IMR-90 (cell line): ENCODE results near the gene INSL3. TPM values are rescaled to one million over a fixed set of nuclear protein-coding genes. Genes with fewer than 3 reads are reported as not detected.

Source experiments
- ATAC-seq: fragments of 200-7000 bp; cut with Tn5 transposase; 2 replicates; pipeline ENCODE4 v1.9.1; 2020; ENCODE audit warnings: low read depth, mild to moderate bottlenecking, moderate library complexity
- BruUV-seq: library from RNA; stranded (reverse); fragments of 400-500 nt; replicated peaks from 2 replicates; lab custom pipeline; 2021; lab: Mats Ljungman, UMichigan
- CTCF ChIA-PET: fragments of 300-600 bp; formaldehyde crosslinking; extraction: SDS; loops from one replicate; lab custom pipeline; 2021; ENCODE audit warnings: antibody characterized with exemption; lab: Yijun Ruan, JAX
- POLR2A ChIA-PET: fragments of 300-600 bp; sonication (Branson Sonifier 250); formaldehyde crosslinking; loops from one replicate; lab custom pipeline; 2022; ENCODE audit warnings: antibody characterized with exemption; ENCODE audit not compliant: unreplicated experiment; lab: Charles Lee
- DNase-seq: peaks from one replicate; pipeline ENCODE4 v3.0.0; 2013
- H2AFZ ChIP-seq: replicated peaks from 2 replicates; pipeline ENCODE3; 2013; ENCODE audit warnings: low read length, mild to moderate bottlenecking; ENCODE audit not compliant: poor library complexity
- H2AK5ac ChIP-seq: 2 replicates; pipeline ENCODE4 v1.6.1; 2013; ENCODE audit warnings: low read depth, low read length, inconsistent platforms
- H2AK9ac ChIP-seq: replicated peaks from 2 replicates; pipeline ENCODE3; 2013; ENCODE audit warnings: mild to moderate bottlenecking, low read depth, low read length, moderate library complexity; ENCODE audit not compliant: poor library complexity
- H2BK120ac ChIP-seq: 2 replicates; pipeline ENCODE4 v1.6.1; 2013; ENCODE audit warnings: low read depth, low read length, inconsistent platforms
- H2BK15ac ChIP-seq: 3 replicates; pipeline ENCODE4 v1.6.1; 2013; ENCODE audit warnings: low read depth, low read length, inconsistent platforms
- H2BK20ac ChIP-seq: 2 replicates; pipeline ENCODE4 v1.6.1; 2013; ENCODE audit warnings: low read depth, mild to moderate bottlenecking, inconsistent platforms, low read length, moderate library complexity
- H2BK5ac ChIP-seq: 2 replicates; pipeline ENCODE4 v1.6.1; 2013; ENCODE audit warnings: mild to moderate bottlenecking, low read depth, low read length, inconsistent platforms; ENCODE audit not compliant: poor library complexity, severe bottlenecking
- H3K14ac ChIP-seq: replicated peaks from 2 replicates; pipeline ENCODE4 v1.6.1; 2013; ENCODE audit warnings: low read depth, low read length, inconsistent platforms
- H3K18ac ChIP-seq: 2 replicates; pipeline ENCODE4 v1.6.1; 2013; ENCODE audit warnings: low read depth, low read length, control low read depth
- H3K23ac ChIP-seq: 2 replicates; pipeline ENCODE4 v1.6.1; 2013; ENCODE audit warnings: low read depth, low read length, inconsistent platforms
- H3K27ac ChIP-seq: 2 replicates; pipeline ENCODE4 v1.5.1; 2013; ENCODE audit warnings: mild to moderate bottlenecking, control low read depth, low read length; ENCODE audit not compliant: insufficient read depth
- H3K27me3 ChIP-seq: 2 replicates; pipeline ENCODE4 v1.6.1; 2013; ENCODE audit warnings: low read length; ENCODE audit not compliant: control insufficient read depth, insufficient read depth
- H3K36me3 ChIP-seq: 2 replicates; pipeline ENCODE4 v1.6.1; 2013; ENCODE audit warnings: low read length, mixed read lengths; ENCODE audit not compliant: control insufficient read depth, insufficient read depth
- H3K4ac ChIP-seq: 2 replicates; pipeline ENCODE4 v1.6.1; 2013; ENCODE audit warnings: low read depth, low read length, inconsistent platforms
- H3K4me1 ChIP-seq: 2 replicates; pipeline ENCODE4 v1.6.1; 2013; ENCODE audit warnings: low read length, mixed read lengths; ENCODE audit not compliant: control insufficient read depth, insufficient read depth
- H3K4me2 ChIP-seq: 2 replicates; pipeline ENCODE4 v1.6.1; 2013; ENCODE audit warnings: low read depth, mild to moderate bottlenecking, control low read depth, low read length, moderate library complexity
- H3K4me3 ChIP-seq: 2 replicates; pipeline ENCODE4 v1.5.1; 2013; ENCODE audit warnings: low read depth, mild to moderate bottlenecking, control low read depth, low read length, moderate library complexity; ENCODE audit not compliant: insufficient read depth
- H3K56ac ChIP-seq: 2 replicates; pipeline ENCODE4 v1.6.1; 2013; ENCODE audit warnings: low read length, inconsistent platforms; ENCODE audit not compliant: insufficient read depth; ENCODE audit errors: extremely low read depth
- H3K79me1 ChIP-seq, 2 experiments: 2 replicates each; pipeline ENCODE4 v1.6.1; 2013; ENCODE audit warnings: low read length in 2 of 2, inconsistent platforms in 1 of 2, low read depth in 1 of 2
- H3K9ac ChIP-seq: 2 replicates; pipeline ENCODE4 v1.6.1; 2013; ENCODE audit warnings: low read depth, low read length, control low read depth
- H3K9me1 ChIP-seq: 2 replicates; pipeline ENCODE4 v1.6.1; 2013; ENCODE audit warnings: low read length, inconsistent platforms; ENCODE audit not compliant: insufficient read depth
- H3K9me3 ChIP-seq: 2 replicates; pipeline ENCODE4 v1.6.1; 2013; ENCODE audit warnings: low read length; ENCODE audit not compliant: control insufficient read depth, insufficient read depth
- H4K20me1 ChIP-seq: 2 replicates; pipeline ENCODE4 v1.6.1; 2013; ENCODE audit warnings: low read length, inconsistent platforms; ENCODE audit not compliant: insufficient read depth
- H4K5ac ChIP-seq: 2 replicates; pipeline ENCODE4 v1.6.1; 2013; ENCODE audit warnings: mild to moderate bottlenecking, low read depth, low read length, control low read depth
- H4K8ac ChIP-seq, 2 experiments: 2 replicates each; pipeline ENCODE4 v1.6.1; 2013; ENCODE audit warnings: low read depth in 2 of 2, low read length in 2 of 2, control low read depth in 1 of 2, inconsistent platforms in 1 of 2
- H4K91ac ChIP-seq: 2 replicates; pipeline ENCODE4 v1.6.1; 2013; ENCODE audit warnings: low read depth, low read length, inconsistent platforms; ENCODE audit not compliant: insufficient read depth
- BHLHE40 ChIP-seq: fragments of 150-350 bp; IDR thresholded peaks from 2 replicates; pipeline ENCODE4 v1.6.1; 2016; ENCODE audit warnings: mild to moderate bottlenecking, low read depth, low read length
- CEBPB ChIP-seq: IDR thresholded peaks from 2 replicates; pipeline ENCODE4 v1.6.1; 2012; ENCODE audit warnings: low read depth, low read length, improper control_type of control experiment
- CHD1 ChIP-seq: IDR thresholded peaks from 2 replicates; pipeline ENCODE4 v1.6.1; 2012; ENCODE audit warnings: low read depth, low read length, improper control_type of control experiment
- FOS ChIP-seq: fragments of 150-350 bp; IDR thresholded peaks from 2 replicates; pipeline ENCODE4 v1.6.1; 2016; ENCODE audit warnings: low read depth, low read length
- MAFK ChIP-seq: IDR thresholded peaks from 2 replicates; pipeline ENCODE4 v1.6.1; 2012; ENCODE audit warnings: low read depth, low read length, improper control_type of control experiment
- MAZ ChIP-seq: IDR thresholded peaks from 2 replicates; pipeline ENCODE4 v1.6.1; 2012; ENCODE audit warnings: low read depth, mild to moderate bottlenecking, low read length, improper control_type of control experiment, moderate library complexity, borderline replicate concordance
- MXI1 ChIP-seq: IDR thresholded peaks from 2 replicates; pipeline ENCODE4 v1.6.1; 2012; ENCODE audit warnings: low read depth, mild to moderate bottlenecking, low read length, moderate library complexity, borderline replicate concordance
- NFE2L2 ChIP-seq: fragments of 150-350 bp; IDR thresholded peaks from 2 replicates; pipeline ENCODE4 v1.6.1; 2016; ENCODE audit warnings: low read depth, mild to moderate bottlenecking, low read length
- POLR2A ChIP-seq: IDR thresholded peaks from 2 replicates; pipeline ENCODE4 v1.6.1; 2012; ENCODE audit warnings: mild to moderate bottlenecking, low read depth, low read length
- RAD21 ChIP-seq: IDR thresholded peaks from 2 replicates; pipeline ENCODE4 v1.6.1; 2012; ENCODE audit warnings: low read length, improper control_type of control experiment
- RCOR1 ChIP-seq: IDR thresholded peaks from 2 replicates; pipeline ENCODE4 v1.6.1; 2012; ENCODE audit warnings: mild to moderate bottlenecking, low read length, improper control_type of control experiment; ENCODE audit not compliant: insufficient replicate concordance
- RFX5 ChIP-seq: IDR thresholded peaks from 2 replicates; pipeline ENCODE4 v1.8.0; 2012; ENCODE audit warnings: low read depth, mild to moderate bottlenecking, low read length, moderate library complexity
- SMC3 ChIP-seq: fragments of 150-350 bp; IDR thresholded peaks from 2 replicates; pipeline ENCODE4 v1.6.1; 2016; ENCODE audit warnings: low read depth, mild to moderate bottlenecking, antibody characterized with exemption, low read length, moderate library complexity
- WGBS, 2 experiments: methylation state at CpG; one replicate each; pipeline versions ENCODE4 v1.1.5 to v1.1.7; 2013; ENCODE audit warnings: missing lambda C conversion rate in 2 of 2; ENCODE audit not compliant: insufficient read length in 1 of 2; ENCODE audit errors: extremely low coverage in 2 of 2; 5-methylcytosine and 5-hydroxymethylcytosine counted together
- dilution Hi-C: fragments of 300-500 bp; cut with HindIII; formaldehyde crosslinking; loops from one replicate; pipeline ENCODE4 v1.14.3; 2018; ENCODE audit warnings: low sequenced_read_pairs; ENCODE audit not compliant: unreplicated experiment
- in situ Hi-C: fragments of 300-500 bp; cut with MboI; formaldehyde crosslinking; loops from 3 replicates; pipeline ENCODE4 v1.14.3; 2019; ENCODE audit warnings: low sequenced_read_pairs, inconsistent platforms, mixed read lengths
- intact Hi-C: fragments of 100-400 bp; cut with micrococcal nuclease; formaldehyde crosslinking; loops from 2 replicates; pipeline ENCODE4 v1.10.0; 2022
- polyA plus RNA-seq, 3 experiments: library from polyadenylated mRNA; depleted of rRNA; stranded (reverse); fragments of >200 nt; gene quantifications; 2 replicates each; pipeline ENCODE4 v1.2.3, GENCODE V29; 2012; ENCODE audit warnings: low replicate concordance in 1 of 3
- total RNA-seq: library from RNA; depleted of rRNA; stranded (reverse); fragments of >200 nt; gene quantifications from 2 replicates; pipeline ENCODE4 v1.2.3, GENCODE V29; 2012
- TF ChIP-seq, protein P1 (sequence below): conservative IDR thresholded peaks from 2 replicates; pipeline ENCODE4 v1.5.1; 2012; ENCODE audit warnings: mild to moderate bottlenecking, low read depth, low read length, improper control_type of control experiment
- TF ChIP-seq, protein P2 (sequence below): fragments of 150-350 bp; IDR thresholded peaks from 2 replicates; pipeline ENCODE4 v1.6.1; 2016; ENCODE audit warnings: low read depth, mild to moderate bottlenecking, low read length, moderate library complexity, borderline replicate concordance
- TF ChIP-seq, protein P3 (sequence below): fragments of 150-350 bp; IDR thresholded peaks from 2 replicates; pipeline ENCODE4 v1.6.1; 2017; ENCODE audit warnings: mild to moderate bottlenecking, antibody characterized with exemption, low read length, low read depth

The INSL3 gene
- total and polyA plus RNA-seq, 2 of the 4 experiments (the other 2 are of a cell fraction) = not detected

DNA sequence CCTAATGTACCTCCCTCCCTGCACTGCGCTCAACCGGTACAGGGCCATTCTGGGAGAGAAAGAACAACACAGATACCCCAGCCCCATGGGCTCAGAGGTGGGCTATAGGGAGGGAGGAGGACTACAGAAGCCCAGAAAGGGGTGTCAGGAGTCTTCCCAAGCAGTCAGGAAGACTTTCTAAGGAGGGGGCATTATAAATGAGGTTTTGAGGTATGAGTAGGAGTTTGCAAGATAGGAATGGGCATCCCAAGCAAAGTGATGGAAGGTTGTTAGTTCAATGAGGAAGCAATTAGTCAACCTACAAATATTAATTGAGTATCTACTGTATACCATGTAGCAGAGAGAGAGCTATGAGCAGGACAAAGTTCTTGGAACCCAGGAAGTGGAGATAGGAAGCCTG lies 32.7 kb downstream of the INSL3 start:
- no peaks in the 10 kb centered on the region for H3K36me3 ChIP-seq
- H2AK5ac ChIP-seq = no peak overlapping the region
- H3K14ac ChIP-seq = no peak overlapping the region
- no peak overlapping the region for H2AFZ ChIP-seq
- H3K4me1 ChIP-seq = no peaks in the 10 kb centered on the region
- no peak overlapping the region for H3K56ac ChIP-seq
- ATAC-seq = no peak
- CTCF ChIA-PET = no interaction called here
- no TSS peak for BruUV-seq
- no peak overlapping the region for H2BK5ac ChIP-seq
- intact Hi-C loops (loop anchor here (10.0 kb wide), 1 partner anchor 66 kb away; the partner anchor contains the start of gene RPL18A), dilution Hi-C loops (no loop called here), in situ Hi-C loops (no loop called here)
- peaks cover 13% of the 10 kb centered on the region for H3K27me3 ChIP-seq
- H3K27ac ChIP-seq = no peak overlapping the region
- no peaks in the 10 kb centered on the region for H3K9me3 ChIP-seq
- H4K20me1 ChIP-seq = no peaks in the 10 kb centered on the region
- H3K23ac ChIP-seq = no peak overlapping the region
- H3K4me3 ChIP-seq = no peak overlapping the region
- no peak overlapping the region for H2AK9ac ChIP-seq
- H3K18ac ChIP-seq = no peak overlapping the region
- no peak overlapping the region for H2BK15ac ChIP-seq
- H3K9ac ChIP-seq = no peak overlapping the region
- no peak overlapping the region for H2BK120ac ChIP-seq
- no peak for DNase-seq
- H3K4ac ChIP-seq = no peak overlapping the region
- H3K4me2 ChIP-seq = no peak overlapping the region
- no peak overlapping the region for H4K8ac ChIP-seq
- no peak overlapping the region for H4K5ac ChIP-seq
- H3K79me1 ChIP-seq = no peaks in the 10 kb centered on the region
- H2BK20ac ChIP-seq = no peak overlapping the region
- WGBS, 2 experiments = no CpG with 5 or more reads among the region's 2 CpGs
- POLR2A ChIA-PET = no interaction called here
- TF ChIP-seq RCOR1 = no peak
- no peak for TF ChIP-seq NFE2L2
- no peak for TF ChIP-seq POLR2A
- no peak for TF ChIP-seq MXI1
- TF ChIP-seq SMC3 = no peak
- TF ChIP-seq, protein P1, sequence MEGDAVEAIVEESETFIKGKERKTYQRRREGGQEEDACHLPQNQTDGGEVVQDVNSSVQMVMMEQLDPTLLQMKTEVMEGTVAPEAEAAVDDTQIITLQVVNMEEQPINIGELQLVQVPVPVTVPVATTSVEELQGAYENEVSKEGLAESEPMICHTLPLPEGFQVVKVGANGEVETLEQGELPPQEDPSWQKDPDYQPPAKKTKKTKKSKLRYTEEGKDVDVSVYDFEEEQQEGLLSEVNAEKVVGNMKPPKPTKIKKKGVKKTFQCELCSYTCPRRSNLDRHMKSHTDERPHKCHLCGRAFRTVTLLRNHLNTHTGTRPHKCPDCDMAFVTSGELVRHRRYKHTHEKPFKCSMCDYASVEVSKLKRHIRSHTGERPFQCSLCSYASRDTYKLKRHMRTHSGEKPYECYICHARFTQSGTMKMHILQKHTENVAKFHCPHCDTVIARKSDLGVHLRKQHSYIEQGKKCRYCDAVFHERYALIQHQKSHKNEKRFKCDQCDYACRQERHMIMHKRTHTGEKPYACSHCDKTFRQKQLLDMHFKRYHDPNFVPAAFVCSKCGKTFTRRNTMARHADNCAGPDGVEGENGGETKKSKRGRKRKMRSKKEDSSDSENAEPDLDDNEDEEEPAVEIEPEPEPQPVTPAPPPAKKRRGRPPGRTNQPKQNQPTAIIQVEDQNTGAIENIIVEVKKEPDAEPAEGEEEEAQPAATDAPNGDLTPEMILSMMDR = no peak
- TF ChIP-seq RFX5 = no peak
- no peak for TF ChIP-seq FOS
- TF ChIP-seq, protein P2, sequence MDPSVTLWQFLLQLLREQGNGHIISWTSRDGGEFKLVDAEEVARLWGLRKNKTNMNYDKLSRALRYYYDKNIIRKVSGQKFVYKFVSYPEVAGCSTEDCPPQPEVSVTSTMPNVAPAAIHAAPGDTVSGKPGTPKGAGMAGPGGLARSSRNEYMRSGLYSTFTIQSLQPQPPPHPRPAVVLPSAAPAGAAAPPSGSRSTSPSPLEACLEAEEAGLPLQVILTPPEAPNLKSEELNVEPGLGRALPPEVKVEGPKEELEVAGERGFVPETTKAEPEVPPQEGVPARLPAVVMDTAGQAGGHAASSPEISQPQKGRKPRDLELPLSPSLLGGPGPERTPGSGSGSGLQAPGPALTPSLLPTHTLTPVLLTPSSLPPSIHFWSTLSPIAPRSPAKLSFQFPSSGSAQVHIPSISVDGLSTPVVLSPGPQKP = no peak
- TF ChIP-seq MAFK = no peak
- no peak for TF ChIP-seq CEBPB
- TF ChIP-seq CHD1 = no peak
- TF ChIP-seq MAZ = no peak
- TF ChIP-seq BHLHE40 = no peak
- TF ChIP-seq, protein P3, sequence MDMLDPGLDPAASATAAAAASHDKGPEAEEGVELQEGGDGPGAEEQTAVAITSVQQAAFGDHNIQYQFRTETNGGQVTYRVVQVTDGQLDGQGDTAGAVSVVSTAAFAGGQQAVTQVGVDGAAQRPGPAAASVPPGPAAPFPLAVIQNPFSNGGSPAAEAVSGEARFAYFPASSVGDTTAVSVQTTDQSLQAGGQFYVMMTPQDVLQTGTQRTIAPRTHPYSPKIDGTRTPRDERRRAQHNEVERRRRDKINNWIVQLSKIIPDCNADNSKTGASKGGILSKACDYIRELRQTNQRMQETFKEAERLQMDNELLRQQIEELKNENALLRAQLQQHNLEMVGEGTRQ = no peak
- TF ChIP-seq RAD21 = no peak
- no peak overlapping the region for H4K91ac ChIP-seq
- no peaks in the 10 kb centered on the region for H3K9me1 ChIP-seq
